WTC11 (cell line): ENCODE data around the gene PPP6C. TPM values are rescaled to one million over a fixed set of nuclear protein-coding genes. Genes with fewer than 3 reads are reported as not detected.

Experiments
- ATAC-seq: fragments of 200-7000 bp; cut with Tn5 transposase; 2 replicates; pipeline ENCODE4 v1.10.0; 2021; ENCODE audit warnings: mild to moderate bottlenecking, moderate library complexity
- CTCF ChIA-PET: fragments of 300-600 bp; sonication (Branson Sonifier 250); formaldehyde crosslinking; loops from one replicate; lab custom pipeline; 2021; ENCODE audit warnings: antibody characterized with exemption; lab: Charles Lee
- POLR2A ChIA-PET: fragments of 350-600 bp; sonication (Branson Sonifier 250); formaldehyde crosslinking; loops from one replicate; lab custom pipeline; 2021; ENCODE audit warnings: antibody characterized with exemption; lab: Charles Lee
- DNase-seq: peaks from one replicate; pipeline ENCODE4 v3.0.0; 2021; ENCODE audit warnings: low spot score
- H3K27ac Mint-ChIP-seq: 2 replicates; pipeline ENCODE4 v1.8.0; 2021; ENCODE audit warnings: mixed read lengths
- H3K27me3 Mint-ChIP-seq: 2 replicates; pipeline ENCODE4 v1.8.0; 2021; ENCODE audit warnings: low read depth, mild to moderate bottlenecking, moderate library complexity, mixed read lengths
- H3K36me3 Mint-ChIP-seq: 2 replicates; pipeline ENCODE4 v1.8.0; 2021; ENCODE audit warnings: mixed read lengths
- H3K4me1 Mint-ChIP-seq: 2 replicates; pipeline ENCODE4 v1.8.0; 2022; ENCODE audit warnings: mixed read lengths
- H3K4me3 Mint-ChIP-seq: 2 replicates; pipeline ENCODE4 v1.8.0; 2021; ENCODE audit warnings: mild to moderate bottlenecking, moderate library complexity, mixed read lengths
- H3K9me3 Mint-ChIP-seq: 2 replicates; pipeline ENCODE4 v1.8.0; 2021; ENCODE audit warnings: mixed read lengths
- GABPB1 ChIP-seq: sonication (generic); formaldehyde crosslinking; IDR thresholded peaks from 2 replicates; pipeline ENCODE4 v1.8.1; 2023; ENCODE audit warnings: mild to moderate bottlenecking, missing genetic modification reagents
- GRHL2 ChIP-seq: fragments of 250-450 bp; sonication (Bioruptor Pico); IDR thresholded peaks from 2 replicates; pipeline ENCODE4 v1.8.0; 2022; ENCODE audit warnings: mild to moderate bottlenecking, moderate library complexity; ENCODE audit not compliant: insufficient replicate concordance, severe bottlenecking
- IRF1 ChIP-seq: sonication (generic); formaldehyde crosslinking; IDR thresholded peaks from 2 replicates; pipeline ENCODE4 v1.8.0; 2023; ENCODE audit warnings: missing genetic modification reagents
- JUN ChIP-seq: sonication (generic); formaldehyde crosslinking; IDR thresholded peaks from 2 replicates; pipeline ENCODE4 v1.8.0; 2023; ENCODE audit warnings: mild to moderate bottlenecking, missing genetic modification reagents
- NFATC4 ChIP-seq: fragments of 250-450 bp; sonication (Bioruptor Pico); IDR thresholded peaks from 2 replicates; pipeline ENCODE4 v1.9.0; 2021; ENCODE audit warnings: mild to moderate bottlenecking
- NFE2L1 ChIP-seq: sonication (generic); formaldehyde crosslinking; IDR thresholded peaks from 2 replicates; pipeline ENCODE4 v1.8.1; 2023; ENCODE audit warnings: missing genetic modification reagents
- NR3C1 ChIP-seq: sonication (generic); formaldehyde crosslinking; conservative IDR thresholded peaks from 2 replicates; pipeline ENCODE4 v1.8.1; 2023; ENCODE audit warnings: low read depth, mild to moderate bottlenecking, missing genetic modification reagents
- PRDM15 ChIP-seq: sonication (generic); formaldehyde crosslinking; IDR thresholded peaks from 2 replicates; pipeline ENCODE4 v1.8.0; 2022; ENCODE audit warnings: missing genetic modification reagents
- SMAD4 ChIP-seq: sonication (generic); formaldehyde crosslinking; IDR thresholded peaks from 2 replicates; pipeline ENCODE4 v1.8.0; 2022; ENCODE audit warnings: mild to moderate bottlenecking, missing genetic modification reagents
- STAT6 ChIP-seq: sonication (generic); formaldehyde crosslinking; conservative IDR thresholded peaks from 2 replicates; pipeline ENCODE4 v1.8.1; 2023; ENCODE audit warnings: mild to moderate bottlenecking, low read depth, missing genetic modification reagents, moderate library complexity
- ZNF121 ChIP-seq: sonication (generic); formaldehyde crosslinking; IDR thresholded peaks from 2 replicates; pipeline ENCODE4 v1.8.0; 2023; ENCODE audit warnings: missing genetic modification reagents
- ZNF138 ChIP-seq: sonication (generic); formaldehyde crosslinking; conservative IDR thresholded peaks from 2 replicates; pipeline ENCODE4 v1.8.1; 2022; ENCODE audit warnings: mild to moderate bottlenecking, moderate library complexity, missing genetic modification reagents
- ZNF317 ChIP-seq: sonication (generic); formaldehyde crosslinking; IDR thresholded peaks from 2 replicates; pipeline ENCODE4 v1.8.1; 2023; ENCODE audit warnings: low read depth, mild to moderate bottlenecking, moderate library complexity, missing genetic modification reagents, borderline replicate concordance
- ZNF425 ChIP-seq: fragments of 250-450 bp; sonication (Bioruptor Pico); conservative IDR thresholded peaks from 2 replicates; pipeline ENCODE4 v1.9.0; 2021; ENCODE audit warnings: mild to moderate bottlenecking
- total RNA-seq: library from RNA; stranded (reverse); gene quantifications from 3 replicates; pipeline ENCODE4 v1.2.3, GENCODE V29; 2021
- TF ChIP-seq, protein P1 (sequence below): sonication (generic); formaldehyde crosslinking; IDR thresholded peaks from 2 replicates; pipeline ENCODE4 v1.8.0; 2022; ENCODE audit warnings: mild to moderate bottlenecking, missing genetic modification reagents
- TF ChIP-seq, protein P2 (sequence below): sonication (generic); formaldehyde crosslinking; IDR thresholded peaks from 2 replicates; pipeline ENCODE4 v1.8.0; 2022; ENCODE audit warnings: mild to moderate bottlenecking, missing genetic modification reagents
- TF ChIP-seq, protein P3 (sequence below): sonication (generic); formaldehyde crosslinking; IDR thresholded peaks from 2 replicates; pipeline ENCODE4 v1.8.0; 2022; ENCODE audit warnings: mild to moderate bottlenecking, missing genetic modification reagents
- TF ChIP-seq, protein P4 (sequence below): fragments of 250-450 bp; sonication (Bioruptor Pico); IDR thresholded peaks from 2 replicates; pipeline ENCODE4 v1.9.0; 2021; ENCODE audit warnings: mild to moderate bottlenecking, borderline replicate concordance

The PPP6C gene
- total RNA-seq, 1 experiment from 2014 or later: 40.9 TPM

GRCh38 chr9:125172031-125172755 lies 17.4 kb downstream of the PPP6C start:
- DNase-seq (no peak), ATAC-seq (no peak)
- POLR2A ChIA-PET: no interaction called here
- no peaks in the 10 kb centered on the region for H3K27me3 Mint-ChIP-seq
- H3K9me3 Mint-ChIP-seq: no peaks in the 10 kb centered on the region
- no peak overlapping the region for H3K4me3 Mint-ChIP-seq
- H3K27ac Mint-ChIP-seq: peak overlapping the region; percentile 87
- no peaks in the 10 kb centered on the region for H3K4me1 Mint-ChIP-seq
- TF ChIP-seq GRHL2 (CRISPR knock-in tag) (no peak), PRDM15 (CRISPR knock-in tag) (no peak), SMAD4 (no peak), ZNF121 (CRISPR knock-in tag) (no peak), JUN (CRISPR knock-in tag) (no peak), STAT6 (CRISPR knock-in tag) (no peak), NR3C1 (no peak), NFATC4 (CRISPR knock-in tag) (no peak), ZNF317 (no peak), ZNF425 (CRISPR knock-in tag) (no peak), NFE2L1 (no peak)
- TF ChIP-seq, protein P1, sequence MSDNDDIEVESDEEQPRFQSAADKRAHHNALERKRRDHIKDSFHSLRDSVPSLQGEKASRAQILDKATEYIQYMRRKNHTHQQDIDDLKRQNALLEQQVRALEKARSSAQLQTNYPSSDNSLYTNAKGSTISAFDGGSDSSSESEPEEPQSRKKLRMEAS (CRISPR knock-in tag): no peak
- TF ChIP-seq, protein P2, sequence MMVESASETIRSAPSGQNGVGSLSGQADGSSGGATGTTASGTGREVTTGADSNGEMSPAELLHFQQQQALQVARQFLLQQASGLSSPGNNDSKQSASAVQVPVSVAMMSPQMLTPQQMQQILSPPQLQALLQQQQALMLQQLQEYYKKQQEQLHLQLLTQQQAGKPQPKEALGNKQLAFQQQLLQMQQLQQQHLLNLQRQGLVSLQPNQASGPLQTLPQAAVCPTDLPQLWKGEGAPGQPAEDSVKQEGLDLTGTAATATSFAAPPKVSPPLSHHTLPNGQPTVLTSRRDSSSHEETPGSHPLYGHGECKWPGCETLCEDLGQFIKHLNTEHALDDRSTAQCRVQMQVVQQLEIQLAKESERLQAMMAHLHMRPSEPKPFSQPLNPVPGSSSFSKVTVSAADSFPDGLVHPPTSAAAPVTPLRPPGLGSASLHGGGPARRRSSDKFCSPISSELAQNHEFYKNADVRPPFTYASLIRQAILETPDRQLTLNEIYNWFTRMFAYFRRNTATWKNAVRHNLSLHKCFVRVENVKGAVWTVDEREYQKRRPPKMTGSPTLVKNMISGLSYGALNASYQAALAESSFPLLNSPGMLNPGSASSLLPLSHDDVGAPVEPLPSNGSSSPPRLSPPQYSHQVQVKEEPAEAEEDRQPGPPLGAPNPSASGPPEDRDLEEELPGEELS: no peak
- CTCF ChIA-PET: no interaction called here
- H3K36me3 Mint-ChIP-seq: peaks cover 17% of the 10 kb centered on the region

DNA sequence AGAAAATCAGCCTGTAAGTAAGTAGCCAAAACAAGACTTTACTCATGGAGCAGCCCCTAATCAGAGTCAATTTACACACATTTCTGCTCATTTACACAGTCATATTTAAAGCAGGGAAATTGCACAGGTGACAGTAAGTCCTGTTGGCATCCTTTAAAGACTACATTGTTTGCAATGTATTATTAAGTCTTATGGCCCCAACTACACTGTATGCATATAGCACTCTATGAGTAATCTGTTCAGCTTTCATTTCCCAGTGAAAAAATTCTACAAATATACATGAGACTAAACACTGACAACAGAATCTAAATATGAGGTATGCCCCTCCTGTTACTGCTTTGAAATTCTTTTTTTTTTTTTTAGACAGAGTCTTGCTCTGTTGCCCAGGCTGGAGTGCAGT lies 19.7 kb downstream of the PPP6C start:
- no peaks in the 10 kb centered on the region for H3K4me1 Mint-ChIP-seq
- no peak overlapping the region for H3K4me3 Mint-ChIP-seq
- no peak for ATAC-seq
- no peaks in the 10 kb centered on the region for H3K9me3 Mint-ChIP-seq
- CTCF ChIA-PET: no interaction called here
- H3K27me3 Mint-ChIP-seq: no peaks in the 10 kb centered on the region
- H3K27ac Mint-ChIP-seq: no peak overlapping the region
- POLR2A ChIA-PET: no interaction called here
- no peak for DNase-seq
- peaks cover 17% of the 10 kb centered on the region for H3K36me3 Mint-ChIP-seq
- no peak for TF ChIP-seq IRF1 (CRISPR knock-in tag)
- no peak for TF ChIP-seq GABPB1
- TF ChIP-seq ZNF138: no peak
- TF ChIP-seq, protein P3, sequence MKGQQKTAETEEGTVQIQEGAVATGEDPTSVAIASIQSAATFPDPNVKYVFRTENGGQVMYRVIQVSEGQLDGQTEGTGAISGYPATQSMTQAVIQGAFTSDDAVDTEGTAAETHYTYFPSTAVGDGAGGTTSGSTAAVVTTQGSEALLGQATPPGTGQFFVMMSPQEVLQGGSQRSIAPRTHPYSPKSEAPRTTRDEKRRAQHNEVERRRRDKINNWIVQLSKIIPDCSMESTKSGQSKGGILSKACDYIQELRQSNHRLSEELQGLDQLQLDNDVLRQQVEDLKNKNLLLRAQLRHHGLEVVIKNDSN: no peak
- TF ChIP-seq, protein P4, sequence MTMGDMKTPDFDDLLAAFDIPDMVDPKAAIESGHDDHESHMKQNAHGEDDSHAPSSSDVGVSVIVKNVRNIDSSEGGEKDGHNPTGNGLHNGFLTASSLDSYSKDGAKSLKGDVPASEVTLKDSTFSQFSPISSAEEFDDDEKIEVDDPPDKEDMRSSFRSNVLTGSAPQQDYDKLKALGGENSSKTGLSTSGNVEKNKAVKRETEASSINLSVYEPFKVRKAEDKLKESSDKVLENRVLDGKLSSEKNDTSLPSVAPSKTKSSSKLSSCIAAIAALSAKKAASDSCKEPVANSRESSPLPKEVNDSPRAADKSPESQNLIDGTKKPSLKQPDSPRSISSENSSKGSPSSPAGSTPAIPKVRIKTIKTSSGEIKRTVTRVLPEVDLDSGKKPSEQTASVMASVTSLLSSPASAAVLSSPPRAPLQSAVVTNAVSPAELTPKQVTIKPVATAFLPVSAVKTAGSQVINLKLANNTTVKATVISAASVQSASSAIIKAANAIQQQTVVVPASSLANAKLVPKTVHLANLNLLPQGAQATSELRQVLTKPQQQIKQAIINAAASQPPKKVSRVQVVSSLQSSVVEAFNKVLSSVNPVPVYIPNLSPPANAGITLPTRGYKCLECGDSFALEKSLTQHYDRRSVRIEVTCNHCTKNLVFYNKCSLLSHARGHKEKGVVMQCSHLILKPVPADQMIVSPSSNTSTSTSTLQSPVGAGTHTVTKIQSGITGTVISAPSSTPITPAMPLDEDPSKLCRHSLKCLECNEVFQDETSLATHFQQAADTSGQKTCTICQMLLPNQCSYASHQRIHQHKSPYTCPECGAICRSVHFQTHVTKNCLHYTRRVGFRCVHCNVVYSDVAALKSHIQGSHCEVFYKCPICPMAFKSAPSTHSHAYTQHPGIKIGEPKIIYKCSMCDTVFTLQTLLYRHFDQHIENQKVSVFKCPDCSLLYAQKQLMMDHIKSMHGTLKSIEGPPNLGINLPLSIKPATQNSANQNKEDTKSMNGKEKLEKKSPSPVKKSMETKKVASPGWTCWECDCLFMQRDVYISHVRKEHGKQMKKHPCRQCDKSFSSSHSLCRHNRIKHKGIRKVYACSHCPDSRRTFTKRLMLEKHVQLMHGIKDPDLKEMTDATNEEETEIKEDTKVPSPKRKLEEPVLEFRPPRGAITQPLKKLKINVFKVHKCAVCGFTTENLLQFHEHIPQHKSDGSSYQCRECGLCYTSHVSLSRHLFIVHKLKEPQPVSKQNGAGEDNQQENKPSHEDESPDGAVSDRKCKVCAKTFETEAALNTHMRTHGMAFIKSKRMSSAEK (CRISPR knock-in tag): no peak
